ENCODE measurements around the gene LAMA2.

GRCh38 chr6:129191235-129191634 lies 308.3 kb downstream of the LAMA2 start:
- TF ChIP-seq, protein P1, sequence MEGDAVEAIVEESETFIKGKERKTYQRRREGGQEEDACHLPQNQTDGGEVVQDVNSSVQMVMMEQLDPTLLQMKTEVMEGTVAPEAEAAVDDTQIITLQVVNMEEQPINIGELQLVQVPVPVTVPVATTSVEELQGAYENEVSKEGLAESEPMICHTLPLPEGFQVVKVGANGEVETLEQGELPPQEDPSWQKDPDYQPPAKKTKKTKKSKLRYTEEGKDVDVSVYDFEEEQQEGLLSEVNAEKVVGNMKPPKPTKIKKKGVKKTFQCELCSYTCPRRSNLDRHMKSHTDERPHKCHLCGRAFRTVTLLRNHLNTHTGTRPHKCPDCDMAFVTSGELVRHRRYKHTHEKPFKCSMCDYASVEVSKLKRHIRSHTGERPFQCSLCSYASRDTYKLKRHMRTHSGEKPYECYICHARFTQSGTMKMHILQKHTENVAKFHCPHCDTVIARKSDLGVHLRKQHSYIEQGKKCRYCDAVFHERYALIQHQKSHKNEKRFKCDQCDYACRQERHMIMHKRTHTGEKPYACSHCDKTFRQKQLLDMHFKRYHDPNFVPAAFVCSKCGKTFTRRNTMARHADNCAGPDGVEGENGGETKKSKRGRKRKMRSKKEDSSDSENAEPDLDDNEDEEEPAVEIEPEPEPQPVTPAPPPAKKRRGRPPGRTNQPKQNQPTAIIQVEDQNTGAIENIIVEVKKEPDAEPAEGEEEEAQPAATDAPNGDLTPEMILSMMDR (IDR thresholded peaks at IDR 0.05): no peak
- TF ChIP-seq EP300 (IDR thresholded peaks at IDR 0.05) (no peak), POLR2A (IDR thresholded peaks at IDR 0.05) (no peak)
